HG03159 (cell line): ENCODE data around the gene CEP20.
A peak's percentile ranks its signal among the peaks of the same experiment; 100 is the strongest.

Source experiments
- ATAC-seq: cut with Tn5 transposase; IDR thresholded peaks from one replicate; pipeline ENCODE4 v1.9.1; 2021; ENCODE audit warnings: mild to moderate bottlenecking, moderate library complexity; ENCODE audit not compliant: unreplicated experiment

CEP20 gene

DNA sequence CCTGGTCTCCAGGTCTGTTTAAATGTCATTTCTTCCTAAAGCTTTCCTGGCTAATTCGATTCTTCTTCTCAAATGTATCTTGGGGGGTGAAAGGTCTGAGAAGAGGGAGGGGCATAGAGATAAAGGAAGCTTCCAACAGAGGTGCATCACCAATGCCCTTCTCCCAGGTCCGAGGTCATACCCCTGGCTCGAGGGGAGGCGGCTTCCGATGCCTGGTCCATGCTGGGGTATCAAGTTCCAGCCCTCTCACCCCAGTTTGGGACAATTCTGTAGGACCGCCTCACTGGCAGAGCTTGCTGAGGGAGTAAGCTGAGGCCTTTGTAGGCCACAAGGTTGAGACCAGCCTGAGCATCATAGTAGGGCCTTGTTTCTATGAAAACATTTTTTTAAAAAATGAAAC, 10.3 kb upstream of the CEP20 start:
- ATAC-seq = no peak

DNA sequence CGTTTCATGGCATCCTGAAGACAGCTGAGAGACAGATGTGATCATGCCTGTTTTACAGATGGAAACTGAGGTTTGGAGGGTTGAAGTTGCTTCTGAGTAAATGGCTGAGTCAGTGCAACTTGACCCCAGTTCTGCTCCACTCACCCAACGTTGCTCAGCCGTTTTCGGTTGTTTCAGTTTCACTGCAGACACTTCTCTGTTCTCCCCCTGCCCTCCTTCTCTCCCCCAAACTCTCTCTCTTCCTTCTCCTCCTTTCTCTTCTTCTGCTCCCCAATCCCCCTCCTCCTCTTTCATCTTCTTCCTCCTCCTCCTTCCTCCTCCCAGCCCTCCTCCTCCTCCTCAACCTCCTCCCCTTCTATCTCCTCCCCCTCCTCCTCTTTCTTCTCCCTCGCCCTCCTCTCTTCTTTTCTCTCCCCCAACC, 9.4 kb upstream of the CEP20 start:
- ATAC-seq = peak; percentile 65

DNA sequence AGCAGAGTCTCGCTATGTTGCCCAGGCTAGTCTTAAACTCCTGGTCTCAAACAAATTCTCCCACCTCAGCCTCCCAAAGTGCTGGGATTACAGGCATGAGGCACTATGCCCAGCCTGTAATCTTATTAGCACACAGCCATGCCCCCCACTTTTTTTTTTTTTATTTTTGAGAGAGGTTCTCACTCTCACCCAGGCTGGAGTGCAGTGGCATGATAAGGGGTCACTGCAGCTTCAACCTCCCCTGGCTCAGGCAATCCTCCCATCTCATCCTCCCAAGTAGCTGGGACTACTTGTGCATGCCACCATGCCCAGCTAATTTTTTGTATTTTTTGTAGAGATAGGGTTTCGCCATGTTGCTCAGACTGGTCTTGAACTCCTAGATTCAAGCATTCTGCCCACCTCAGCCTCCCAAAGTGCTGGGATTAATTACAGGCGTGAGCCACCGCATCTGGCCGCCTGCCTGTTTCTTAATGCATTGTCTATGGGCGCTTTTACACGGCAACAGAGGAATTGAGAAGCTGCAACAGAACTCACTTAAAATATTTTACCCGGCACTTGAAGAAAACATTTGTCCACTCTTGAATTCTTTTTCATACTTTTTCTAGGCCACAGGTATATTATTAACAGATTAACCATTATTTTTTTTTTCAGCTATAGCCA, 8.8 kb upstream of the CEP20 start:
- no peak for ATAC-seq

- ATAC-seq = no peak
These were observed 6.4 kb upstream of the CEP20 start for GRCh38 chr16:15894571-15895374.

DNA sequence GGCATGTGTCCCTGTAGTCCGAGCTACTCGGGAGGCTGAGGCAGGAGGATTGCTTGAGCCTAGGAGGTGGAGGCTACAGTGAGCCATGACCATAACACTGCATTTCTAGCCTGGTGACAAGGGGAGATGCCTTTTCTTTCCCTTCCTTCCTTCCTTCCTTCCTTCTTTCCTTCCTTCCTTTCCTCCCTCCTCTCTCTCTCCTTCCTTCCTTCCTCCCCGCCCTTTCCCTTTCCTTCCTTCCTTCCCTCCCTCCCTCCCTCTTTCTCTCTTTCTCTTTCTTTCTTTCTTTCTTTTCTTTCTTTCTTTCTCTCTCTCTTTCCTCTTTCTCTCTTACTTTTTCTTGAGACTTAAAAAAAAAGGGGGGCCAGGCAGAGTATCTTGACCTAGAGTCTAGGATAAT, 3.1 kb upstream of the CEP20 start:
- ATAC-seq = no peak

GRCh38 chr16:15887283-15887682, 1.1 kb downstream of the CEP20 start:
- no peak for ATAC-seq

DNA sequence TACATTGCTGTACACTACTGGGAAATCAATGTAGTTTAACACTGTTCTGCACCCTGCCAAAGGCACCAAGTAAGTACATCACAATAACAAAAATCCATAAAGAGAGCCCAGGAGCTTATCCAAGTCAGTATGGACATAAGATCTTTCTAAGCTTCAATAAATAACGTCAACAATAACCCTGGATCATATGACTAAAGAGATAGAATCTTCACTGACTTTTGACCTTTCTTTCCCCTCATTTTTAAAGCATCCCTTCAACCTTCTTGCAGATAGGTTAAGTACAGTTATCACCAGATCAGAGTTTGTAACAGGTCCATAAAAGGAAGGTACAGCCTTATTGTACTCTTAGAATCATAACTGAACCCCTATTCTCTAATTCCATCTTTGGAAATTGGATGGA, 2.3 kb downstream of the CEP20 start:
- ATAC-seq = no peak

DNA sequence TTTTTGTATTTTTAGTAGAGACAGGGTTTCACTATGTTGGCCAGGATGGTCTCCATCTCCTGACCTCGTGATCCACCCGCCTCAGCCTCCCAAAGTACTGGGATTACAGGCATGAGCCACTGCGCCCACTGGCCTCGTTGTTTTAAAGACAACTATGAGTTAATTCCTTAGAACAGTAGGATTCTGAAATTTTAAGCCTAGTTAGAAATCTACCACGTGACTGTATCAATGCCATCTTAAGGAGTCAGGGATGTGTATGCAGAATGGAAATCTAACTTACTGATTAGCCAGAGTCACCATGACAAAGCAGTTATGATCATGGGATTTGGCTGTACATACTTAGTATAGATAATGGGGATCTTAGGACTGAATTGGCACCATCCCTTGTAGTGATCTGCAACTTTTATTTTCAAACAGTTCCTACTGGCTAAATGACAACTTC, 2.8 kb downstream of the CEP20 start:
- no peak for ATAC-seq

DNA sequence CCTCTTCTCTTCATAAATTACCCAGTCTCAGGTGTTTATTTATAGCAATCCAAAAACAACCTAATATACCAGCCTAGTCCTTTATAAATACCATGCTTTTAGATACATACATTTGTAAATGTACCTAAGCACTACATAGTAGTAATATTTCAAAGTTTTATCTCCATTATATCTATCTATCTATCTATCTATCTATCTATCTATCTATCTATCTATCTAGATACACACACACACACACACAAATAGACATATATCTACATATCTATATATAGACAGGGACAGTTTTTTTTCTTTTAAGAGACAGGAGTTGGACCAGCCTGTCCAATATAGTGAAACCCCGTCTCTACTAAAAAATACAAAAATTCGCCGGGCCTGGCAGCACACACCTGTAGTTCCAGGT, 5.8 kb downstream of the CEP20 start:
- no peak for ATAC-seq

DNA sequence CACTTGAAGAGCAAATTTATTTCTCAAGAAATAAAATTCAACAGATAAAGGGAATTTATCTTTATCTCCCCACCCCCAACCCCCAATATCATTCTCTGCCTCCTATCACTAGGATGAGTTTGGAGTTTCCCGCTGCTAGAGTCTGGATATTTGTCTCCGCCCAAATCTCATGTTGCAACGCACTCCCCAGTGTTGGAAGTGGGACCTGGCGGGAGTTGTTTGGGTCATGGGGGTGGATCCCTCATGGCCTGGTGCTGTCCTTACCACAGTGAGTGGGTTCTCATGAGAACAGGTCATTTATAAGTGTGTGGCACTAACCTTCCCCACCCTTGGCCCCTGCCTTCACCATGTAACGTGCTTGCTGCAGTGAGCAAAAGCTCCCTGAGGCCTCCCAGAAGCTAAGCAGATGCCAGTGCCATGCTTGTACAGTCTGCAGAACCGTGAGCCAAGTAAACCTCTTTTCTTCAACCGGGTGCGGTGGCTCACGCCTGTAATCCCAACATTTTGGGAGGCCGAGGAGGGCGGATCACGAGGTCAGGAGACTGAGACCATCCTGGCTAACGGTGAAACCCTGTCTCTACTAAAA, 6.5 kb downstream of the CEP20 start:
- no peak for ATAC-seq

DNA sequence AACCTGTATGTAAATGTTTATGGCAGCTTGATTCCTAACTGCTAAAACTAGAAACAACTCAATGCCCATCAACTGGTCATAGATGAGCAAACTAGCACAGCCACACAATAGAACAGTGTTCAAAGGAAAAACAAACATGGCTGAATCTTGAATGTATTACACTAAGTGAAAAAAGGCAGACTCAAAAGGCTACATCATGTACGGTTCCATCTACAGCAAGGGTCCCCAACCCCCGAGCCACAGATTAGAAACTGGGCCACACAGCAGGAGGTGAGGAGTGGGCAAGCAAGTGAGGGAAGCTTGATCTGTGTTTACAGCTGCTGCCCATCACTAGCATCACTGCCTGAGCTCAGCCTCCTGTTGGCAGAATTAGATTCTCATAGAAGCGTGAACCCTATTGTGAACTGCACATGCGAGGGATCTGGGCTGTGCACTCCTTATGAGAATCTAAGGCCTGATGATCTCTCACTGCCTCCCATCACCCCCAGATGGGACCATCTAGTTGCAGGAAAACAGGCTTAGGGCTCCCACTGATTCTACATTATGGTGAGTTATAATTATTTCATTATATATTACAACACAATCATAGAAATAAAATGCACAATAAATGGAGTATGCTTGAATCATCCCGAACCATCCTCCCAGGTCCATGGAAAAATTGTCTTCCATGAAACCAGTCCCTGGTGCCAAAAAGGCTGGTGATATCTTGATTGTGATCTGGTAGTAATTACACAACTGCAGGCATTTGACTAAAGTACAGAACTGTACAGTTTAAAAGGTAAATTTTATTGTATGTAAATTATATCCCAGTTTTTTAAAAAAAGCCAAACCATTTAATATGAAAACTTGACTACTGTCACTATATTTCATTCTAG, 7.7 kb downstream of the CEP20 start:
- ATAC-seq = no peak

- no peak for ATAC-seq
These were observed 9.1 kb downstream of the CEP20 start for GRCh38 chr16:15879255-15879811.

DNA sequence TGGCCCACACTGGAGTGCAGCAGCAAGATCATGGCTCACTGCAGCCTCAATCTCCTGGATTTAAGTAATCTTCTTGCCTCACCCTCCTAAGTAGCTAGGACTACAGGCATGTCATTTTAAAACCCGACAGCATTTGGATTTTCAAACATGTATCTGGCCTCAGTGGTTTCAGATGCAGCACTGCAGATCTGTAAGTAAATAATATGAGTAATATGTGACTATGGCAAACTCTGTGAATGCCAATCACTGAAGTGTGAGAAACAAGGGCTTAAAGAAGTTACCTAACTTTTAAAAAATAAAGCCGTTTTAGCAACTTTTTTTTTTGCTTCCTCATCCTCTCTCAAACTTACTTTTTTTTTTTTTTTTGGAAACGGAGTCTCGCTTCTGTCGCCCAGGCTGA, 11.9 kb downstream of the CEP20 start:
- no peak for ATAC-seq

DNA sequence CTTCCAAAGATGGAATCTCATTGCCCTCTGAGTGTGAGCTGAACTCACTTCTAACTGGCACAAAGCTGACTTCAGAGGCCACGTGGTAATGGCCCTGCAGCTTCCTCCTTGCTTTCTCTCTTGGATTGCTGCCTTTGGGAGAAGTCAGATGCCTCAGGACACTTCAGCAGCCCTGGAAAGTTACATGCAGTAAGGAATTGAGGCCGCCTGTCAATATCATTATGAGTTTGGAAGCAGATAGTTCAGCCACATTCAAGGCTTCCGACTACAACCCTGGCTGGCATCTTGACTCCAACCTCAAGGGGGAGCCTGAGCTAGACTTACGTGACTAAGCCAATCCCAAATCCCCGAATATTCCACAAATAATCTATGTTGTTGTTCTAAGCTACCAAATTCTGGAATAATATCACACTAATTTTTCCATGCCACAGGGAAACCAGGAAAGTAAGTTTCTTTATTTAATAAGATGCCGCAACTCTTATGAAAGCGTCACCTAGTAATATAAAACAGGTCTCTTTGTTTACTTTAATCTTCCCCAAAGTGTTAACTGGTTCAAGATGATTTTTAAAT, 13.6 kb downstream of the CEP20 start:
- ATAC-seq = no peak

DNA sequence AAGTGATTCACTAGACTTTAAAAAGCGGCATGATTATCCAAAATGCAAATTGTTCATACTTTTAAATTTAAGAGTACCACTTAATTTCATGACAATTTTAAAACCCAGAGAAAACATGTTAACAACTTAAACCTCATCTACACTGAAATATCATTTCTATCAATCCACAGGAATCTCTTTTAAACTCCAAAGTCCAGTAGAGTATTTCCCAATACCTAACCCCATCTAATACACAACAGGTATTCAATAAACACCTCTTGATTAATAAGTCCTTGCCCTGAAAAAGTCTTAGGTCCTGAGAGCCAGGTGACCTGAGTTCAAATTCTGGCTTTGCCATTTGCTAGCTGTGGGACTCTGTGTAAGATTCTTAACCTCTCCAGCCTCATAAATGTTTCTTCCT, 14.7 kb downstream of the CEP20 start:
- ATAC-seq = no peak

- no peak for ATAC-seq
These were observed 15.1 kb downstream of the CEP20 start for GRCh38 chr16:15873301-15873700.

GRCh38 chr16:15870011-15870410, 18.4 kb downstream of the CEP20 start:
- no peak for ATAC-seq

DNA sequence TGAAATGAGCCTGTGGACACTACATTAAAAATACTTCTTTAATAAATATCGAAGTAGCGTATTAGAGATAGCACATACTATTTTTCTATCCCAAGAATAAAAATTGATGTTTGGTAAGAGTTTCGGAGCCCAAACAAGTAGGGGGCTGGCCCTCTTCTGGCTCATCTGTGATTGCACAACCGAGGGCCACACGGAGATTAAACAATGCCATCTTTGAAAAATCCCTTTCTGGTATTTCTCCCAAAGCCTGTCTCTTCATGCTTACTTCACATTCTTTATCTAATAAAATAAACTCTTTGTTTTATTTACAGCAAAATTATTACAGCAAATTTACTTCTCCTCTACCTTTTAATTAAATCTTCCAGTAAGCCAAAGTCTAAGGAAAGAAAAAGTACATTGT, 22.0 kb downstream of the CEP20 start:
- ATAC-seq = no peak

DNA sequence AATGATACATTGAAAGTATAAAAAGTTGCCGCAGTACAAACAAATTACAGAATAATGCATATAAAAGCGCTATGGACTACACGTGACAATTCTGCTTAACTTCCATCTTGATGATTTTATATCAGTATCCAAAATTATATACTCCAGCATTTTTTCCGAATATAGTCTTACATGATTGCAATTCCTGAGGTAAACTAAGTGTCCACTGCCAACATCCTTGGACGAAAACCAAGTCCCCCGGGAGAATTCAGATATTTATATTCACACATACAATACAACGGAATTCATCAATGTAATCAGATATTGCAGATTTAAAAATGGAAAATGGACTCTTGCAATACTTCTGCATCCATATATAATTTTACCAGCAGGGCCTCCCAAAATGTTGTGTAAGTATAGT, 22.7 kb downstream of the CEP20 start:
- ATAC-seq = no peak

- no peak for ATAC-seq
These were observed 23.5 kb downstream of the CEP20 start for GRCh38 chr16:15864939-15865338.

DNA sequence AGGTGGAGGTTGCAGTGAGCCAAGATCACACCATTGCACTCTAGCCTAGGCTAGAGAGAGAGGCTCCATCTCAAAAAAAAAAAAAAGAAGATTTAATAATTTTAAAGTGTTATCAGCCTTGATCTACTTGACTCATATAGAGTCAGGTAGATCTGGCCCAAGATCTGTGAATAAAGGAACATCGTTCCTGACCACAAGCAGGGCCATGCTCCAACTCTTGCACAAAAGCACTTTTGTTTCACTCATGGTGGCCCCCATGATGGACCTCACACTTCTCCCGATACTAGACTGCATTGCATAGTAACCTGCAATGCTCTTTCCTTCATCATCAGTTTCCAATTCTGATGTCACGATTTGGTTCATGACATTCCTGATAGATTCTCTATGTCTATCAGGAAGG, 26.4 kb downstream of the CEP20 start:
- ATAC-seq = no peak
